Activated T-helper 2 cell treated with anti-CD3 and anti-CD28 coated beads, Interferon-gamma antibody, Interleukin-2, Interleukin-4, amounts not matched to agents 10 μg/mL and 5 μg/mL and 100 μg/mL, durations not matched to agents 14 hours and 24 hours and 36 hours (primary cell): ENCODE measurements around the gene GLUD1. TPM values are rescaled to one million over a fixed set of nuclear protein-coding genes. Genes with fewer than 3 reads are reported as not detected.
"Not testable (repeated sequence)": the region's sequence is repeated elsewhere in the genome, so short reads cannot be mapped to it uniquely, and the experiment has no call there.

Experiments used
- DNase-seq: peaks from one replicate; pipeline ENCODE4 v3.0.0; 2021; ENCODE audit warnings: low spot score
- H3K27ac Mint-ChIP-seq: one replicate; pipeline ENCODE4 v1.8.0; 2021; ENCODE audit warnings: mixed read lengths
- H3K27me3 Mint-ChIP-seq: one replicate; pipeline ENCODE4 v1.8.0; 2021; ENCODE audit warnings: low read depth, mixed read lengths
- H3K36me3 Mint-ChIP-seq: one replicate; pipeline ENCODE4 v1.8.0; 2021; ENCODE audit warnings: low read depth, mixed read lengths
- H3K4me1 Mint-ChIP-seq: one replicate; pipeline ENCODE4 v1.8.0; 2021; ENCODE audit warnings: low read depth, mixed read lengths
- H3K4me3 Mint-ChIP-seq: one replicate; pipeline ENCODE4 v1.8.0; 2021; ENCODE audit warnings: low read depth, mild to moderate bottlenecking, moderate library complexity, mixed read lengths
- H3K9me3 Mint-ChIP-seq: one replicate; pipeline ENCODE4 v1.8.0; 2021; ENCODE audit warnings: mixed read lengths
- intact Hi-C: fragments of 100-400 bp; cut with micrococcal nuclease; formaldehyde crosslinking; loops from one replicate; pipeline ENCODE4 v1.15.1; 2023
- total RNA-seq: library from RNA; stranded (reverse); gene quantifications from 2 replicates; pipeline ENCODE4 v1.2.3, GENCODE V29; 2022

Gene GLUD1
- total RNA-seq, 1 donor from 2014 or later = 105 TPM

DNA sequence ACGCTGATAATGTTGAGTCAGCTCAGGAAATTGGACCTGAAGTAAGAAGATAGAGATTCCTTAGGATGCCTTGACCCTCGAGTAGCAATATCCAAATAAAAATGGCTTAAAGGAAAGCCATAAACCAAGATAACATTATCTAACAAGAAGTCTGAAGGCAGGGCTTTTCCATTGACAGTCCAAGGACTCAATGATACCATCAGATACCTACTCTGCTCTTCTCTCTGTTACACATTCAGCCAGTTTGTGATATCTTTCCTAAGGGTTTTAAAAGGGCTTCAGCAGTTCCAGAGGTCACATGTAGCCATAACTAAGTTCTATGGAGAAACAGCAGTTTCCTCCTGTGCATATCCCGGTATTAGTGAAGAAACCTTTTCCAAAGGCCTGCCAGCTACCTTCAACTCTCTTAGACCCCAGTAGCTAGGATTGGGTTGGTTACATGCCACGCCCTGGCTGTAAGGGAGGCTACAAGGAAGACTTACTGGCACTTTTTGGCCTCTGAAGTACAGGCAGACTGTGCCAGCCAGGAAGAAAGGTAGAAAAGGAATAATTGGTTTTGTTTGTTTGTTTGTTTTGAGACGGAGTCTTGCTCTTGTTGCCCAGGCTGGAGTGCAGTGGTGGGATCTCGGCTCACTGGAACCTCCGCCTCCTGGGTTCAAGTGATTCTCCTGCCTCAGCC is 10.9 kb upstream of the GLUD1 start:
- Mint-ChIP-seq H3K27me3 (no peaks in the 10 kb centered on the region), H3K4me1 (peaks cover 4% of the 10 kb centered on the region), H3K4me3 (no peak overlapping the region), H3K27ac (no peak overlapping the region), H3K9me3 (no peaks in the 10 kb centered on the region), H3K36me3 (peaks cover 59% of the 10 kb centered on the region)
- intact Hi-C loops = no loop called here
- no peak for DNase-seq

DNA sequence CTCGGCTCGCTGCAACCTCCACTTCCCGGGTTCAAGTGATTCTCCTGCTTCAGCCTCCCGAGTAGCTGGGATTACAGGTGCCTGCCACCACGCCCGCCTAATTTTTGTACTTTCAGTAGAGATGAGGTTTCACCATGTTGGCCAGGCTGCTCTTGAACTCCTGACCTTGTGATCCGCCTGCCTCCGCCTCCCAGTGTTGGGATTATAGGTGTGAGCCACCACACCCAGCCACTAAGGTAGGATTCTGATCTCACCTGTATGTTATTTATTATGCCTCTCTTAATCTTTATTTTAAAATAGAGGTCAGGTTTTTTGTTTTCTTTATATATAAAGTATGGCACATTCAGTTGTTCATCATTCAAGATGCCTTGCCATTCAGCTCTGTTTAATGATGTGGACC is 10.1 kb upstream of the GLUD1 start:
- H3K9me3 Mint-ChIP-seq, intact Hi-C loops, H3K4me1 Mint-ChIP-seq, H3K27ac Mint-ChIP-seq, H3K27me3 Mint-ChIP-seq, H3K4me3 Mint-ChIP-seq, DNase-seq: not testable (repeated sequence)
- peaks cover 65% of the 10 kb centered on the region for H3K36me3 Mint-ChIP-seq

DNA sequence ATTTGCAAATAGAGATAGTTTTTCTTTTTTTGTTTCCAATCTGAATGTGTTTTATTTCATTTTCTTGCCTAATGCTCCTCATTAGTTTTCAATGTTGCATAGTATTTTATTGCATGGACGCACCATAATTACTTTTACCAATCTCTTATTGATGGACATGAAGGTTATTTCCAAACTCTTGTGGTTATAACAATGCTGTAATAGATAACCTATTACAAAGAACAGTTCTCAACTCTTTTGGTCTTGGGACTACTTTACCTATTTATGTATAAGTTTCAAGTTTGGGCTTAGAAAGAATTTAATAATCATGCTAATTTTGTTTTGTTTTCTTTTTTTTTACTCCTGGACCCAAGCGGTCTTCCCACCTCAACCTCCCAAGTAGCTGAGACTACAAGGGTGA is 7.4 kb upstream of the GLUD1 start:
- Mint-ChIP-seq H3K27me3 (no peaks in the 10 kb centered on the region), H3K4me3 (no peak overlapping the region), H3K36me3 (peaks cover 67% of the 10 kb centered on the region), H3K9me3 (no peaks in the 10 kb centered on the region), H3K27ac (no peak overlapping the region), H3K4me1 (peaks cover 5% of the 10 kb centered on the region)
- intact Hi-C loops = no loop called here
- DNase-seq = no peak

DNA sequence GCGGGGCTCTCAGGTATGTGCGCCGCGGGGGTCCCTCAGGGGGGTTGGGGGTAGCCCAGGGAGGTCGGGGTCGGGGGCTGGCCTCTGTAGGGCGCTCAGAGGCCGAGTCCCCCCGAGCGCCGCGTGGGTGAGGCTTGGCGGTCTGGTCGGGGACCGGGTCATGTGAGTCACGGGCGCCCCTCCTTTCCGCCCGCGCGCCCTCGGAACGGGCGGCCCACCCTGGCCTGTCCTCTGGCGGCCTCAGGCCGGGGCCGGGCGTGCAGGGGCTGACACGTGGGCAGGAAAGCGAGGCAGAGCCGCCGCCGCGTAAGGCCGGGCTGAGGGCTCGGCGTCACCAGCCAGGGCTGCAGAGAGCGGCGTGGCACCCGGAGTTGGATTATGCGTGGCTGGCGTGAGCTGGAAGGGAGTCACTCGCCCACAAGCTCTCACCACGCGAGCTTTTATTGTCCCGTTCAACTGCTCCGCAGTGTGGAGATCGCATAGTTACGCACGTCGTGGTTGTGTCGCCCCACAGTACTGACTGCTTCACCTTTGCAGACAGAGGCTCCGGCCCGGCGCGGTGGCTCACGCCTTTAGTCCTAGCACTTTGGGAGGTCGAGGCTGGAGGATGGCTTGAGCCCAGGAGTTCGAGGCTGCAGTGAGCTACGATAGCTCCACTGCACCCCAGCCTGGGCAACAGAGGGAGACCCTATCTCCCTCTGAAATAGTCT is 748 bp upstream of the GLUD1 start:
- DNase-seq = peak; percentile 72
- Mint-ChIP-seq H3K27ac (peak overlapping the region; percentile 80), H3K4me1 (peaks cover 40% of the 10 kb centered on the region), H3K27me3 (no peaks in the 10 kb centered on the region), H3K9me3 (no peaks in the 10 kb centered on the region), H3K4me3 (peak overlapping the region; percentile 85), H3K36me3 (peaks cover 51% of the 10 kb centered on the region)
- intact Hi-C loops = loop anchor here (2.0 to 10.0 kb wide), 4 partner anchors 125 to 767 kb away; partner anchors contain the start of genes BMPR1A, KLLN and PTEN

DNA sequence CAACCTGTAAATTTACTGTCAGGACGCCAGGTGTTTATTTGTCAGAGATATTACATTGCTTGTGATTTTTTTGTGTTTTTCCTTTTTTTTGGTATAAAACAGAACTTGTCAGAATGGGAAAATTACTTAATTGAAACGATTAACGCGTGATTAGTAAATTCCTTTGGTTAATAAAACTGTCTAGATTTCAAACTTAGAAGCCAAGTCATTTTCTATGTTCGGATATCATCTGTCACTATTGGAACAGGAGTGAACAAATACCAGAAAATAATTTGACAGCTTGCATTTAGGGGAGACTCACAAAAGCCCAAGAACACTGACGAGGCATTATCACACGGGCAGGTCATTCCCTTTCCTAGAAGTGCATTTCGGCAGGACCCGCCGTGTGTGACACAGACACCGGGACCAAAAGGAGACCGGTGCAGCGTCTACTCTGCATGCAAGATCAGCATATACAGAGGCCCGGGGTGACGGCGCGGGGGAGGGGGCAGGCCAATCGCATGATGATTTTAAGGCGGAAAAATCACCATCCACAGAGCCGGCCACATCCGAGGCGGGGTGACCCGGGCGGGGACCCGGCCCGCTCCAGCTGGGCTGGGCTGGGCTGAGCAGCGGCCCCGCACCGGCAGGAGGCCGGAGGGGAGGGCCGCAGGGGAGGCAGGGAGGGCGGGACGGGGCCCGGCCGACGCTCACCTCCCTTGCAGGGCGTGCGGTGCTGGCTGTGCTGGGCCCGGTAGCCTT is 841 bp downstream of the GLUD1 start:
- peaks cover 44% of the 10 kb centered on the region for H3K4me1 Mint-ChIP-seq
- peak overlapping the region; percentile 96 for H3K27ac Mint-ChIP-seq
- H3K27me3 Mint-ChIP-seq = no peaks in the 10 kb centered on the region
- H3K36me3 Mint-ChIP-seq = peaks cover 49% of the 10 kb centered on the region
- intact Hi-C loops = loop anchor here (1.0 to 10.0 kb wide), 4 partner anchors 10 to 769 kb away; partner anchors contain the start of genes KLLN and PTEN
- peak overlapping the region; percentile 95 for H3K4me3 Mint-ChIP-seq
- H3K9me3 Mint-ChIP-seq = no peaks in the 10 kb centered on the region
- DNase-seq = peak; percentile 71

DNA sequence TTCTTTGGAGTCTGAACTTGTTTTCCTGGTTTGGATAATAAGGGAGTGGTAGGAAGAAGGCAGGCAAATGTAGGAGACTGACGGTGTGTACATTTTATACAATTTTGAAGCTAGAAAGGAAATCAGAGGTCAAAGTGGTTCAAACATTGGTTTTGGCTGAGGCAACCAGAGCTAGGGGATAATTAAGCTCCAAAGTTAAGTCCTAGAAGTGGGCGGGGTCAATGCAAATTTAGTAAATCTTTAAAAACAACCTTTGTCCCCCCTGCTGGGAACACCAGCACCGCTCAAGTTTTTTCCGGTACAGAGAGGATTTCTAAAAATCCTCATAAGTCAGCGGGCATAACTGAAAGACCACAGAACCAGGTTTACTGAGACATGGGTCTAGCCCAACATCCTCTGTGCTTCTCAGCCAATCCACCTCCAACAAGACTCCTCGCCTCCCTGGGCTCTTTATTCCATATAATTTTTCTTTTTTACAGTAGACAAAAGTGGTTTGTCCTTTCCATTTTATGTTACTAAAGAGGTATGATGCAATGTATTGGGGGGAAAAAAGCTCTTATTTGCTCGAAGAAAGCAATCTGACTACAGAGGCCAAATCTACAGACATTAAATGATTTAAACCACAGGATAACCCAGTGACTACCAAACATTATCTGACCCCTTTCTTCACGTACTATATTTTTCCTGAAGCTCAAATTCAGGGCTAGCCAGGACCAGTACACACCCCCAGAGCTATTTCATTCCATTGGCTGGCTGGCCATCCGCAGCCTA is 1.6 kb downstream of the GLUD1 start:
- Mint-ChIP-seq H3K27ac (peak overlapping the region; percentile 92), H3K4me1 (peaks cover 47% of the 10 kb centered on the region), H3K9me3 (no peaks in the 10 kb centered on the region), H3K36me3 (peaks cover 50% of the 10 kb centered on the region), H3K27me3 (no peaks in the 10 kb centered on the region), H3K4me3 (peak overlapping the region; percentile 95)
- intact Hi-C loops = loop anchor here (10.0 kb wide), 1 partner anchor 688 kb away; no protein-coding TSS in a partner anchor
- no peak for DNase-seq

DNA sequence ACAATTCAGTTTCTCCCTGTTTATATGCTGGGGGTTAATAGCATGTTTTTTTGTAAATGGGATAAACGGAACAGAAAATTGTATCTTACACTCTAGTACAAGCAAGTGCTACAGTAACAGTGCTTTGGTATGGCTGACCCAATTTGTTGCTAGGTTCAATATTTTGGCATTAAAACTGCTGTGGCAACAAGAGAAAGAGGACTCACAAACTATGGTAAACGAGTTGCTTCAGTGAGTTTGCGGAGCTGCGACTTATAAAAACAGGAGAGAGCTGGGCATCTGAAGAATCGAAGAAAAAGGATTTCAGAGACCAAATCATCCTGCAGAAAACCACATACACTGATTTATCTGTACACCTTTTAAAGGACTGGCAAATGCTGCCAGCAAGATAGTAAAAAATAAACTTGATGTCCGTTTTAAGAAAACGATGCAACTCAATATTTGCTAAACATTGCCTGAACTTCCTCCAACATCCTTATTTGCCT is 2.2 kb downstream of the GLUD1 start:
- intact Hi-C loops = loop anchor here (10.0 kb wide), 1 partner anchor 688 kb away; no protein-coding TSS in a partner anchor
- peaks cover 47% of the 10 kb centered on the region for H3K4me1 Mint-ChIP-seq
- H3K9me3 Mint-ChIP-seq = no peaks in the 10 kb centered on the region
- no peak for DNase-seq
- H3K27me3 Mint-ChIP-seq = no peaks in the 10 kb centered on the region
- H3K4me3 Mint-ChIP-seq = peak overlapping the region; percentile 95
- peaks cover 54% of the 10 kb centered on the region for H3K36me3 Mint-ChIP-seq
- peak overlapping the region; percentile 92 for H3K27ac Mint-ChIP-seq

DNA sequence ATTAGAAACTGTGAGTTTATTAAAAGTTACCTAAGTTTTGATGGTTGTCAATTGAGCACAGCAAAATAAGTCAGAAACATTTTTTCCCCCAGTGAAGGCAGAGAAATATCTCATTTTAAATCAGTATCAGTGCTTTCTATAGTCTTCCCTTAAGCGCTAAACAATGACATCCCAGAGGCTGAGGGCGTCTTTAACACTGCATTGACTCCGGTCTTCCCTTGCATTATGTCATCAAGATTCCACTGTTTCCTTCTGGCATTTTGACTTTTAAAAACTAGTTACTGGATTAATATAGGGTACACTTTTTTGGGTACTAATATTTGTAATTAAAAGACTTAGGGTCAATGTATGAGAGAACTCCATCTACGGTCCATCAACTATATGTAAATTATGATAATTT is 3.9 kb downstream of the GLUD1 start:
- H3K9me3 Mint-ChIP-seq = no peaks in the 10 kb centered on the region
- no peak overlapping the region for H3K4me3 Mint-ChIP-seq
- DNase-seq = no peak
- intact Hi-C loops = loop anchor here (10.0 kb wide), 1 partner anchor 686 kb away; no protein-coding TSS in a partner anchor
- H3K27me3 Mint-ChIP-seq = no peaks in the 10 kb centered on the region
- H3K4me1 Mint-ChIP-seq = peaks cover 49% of the 10 kb centered on the region
- H3K36me3 Mint-ChIP-seq = peaks cover 61% of the 10 kb centered on the region
- H3K27ac Mint-ChIP-seq = no peak overlapping the region

DNA sequence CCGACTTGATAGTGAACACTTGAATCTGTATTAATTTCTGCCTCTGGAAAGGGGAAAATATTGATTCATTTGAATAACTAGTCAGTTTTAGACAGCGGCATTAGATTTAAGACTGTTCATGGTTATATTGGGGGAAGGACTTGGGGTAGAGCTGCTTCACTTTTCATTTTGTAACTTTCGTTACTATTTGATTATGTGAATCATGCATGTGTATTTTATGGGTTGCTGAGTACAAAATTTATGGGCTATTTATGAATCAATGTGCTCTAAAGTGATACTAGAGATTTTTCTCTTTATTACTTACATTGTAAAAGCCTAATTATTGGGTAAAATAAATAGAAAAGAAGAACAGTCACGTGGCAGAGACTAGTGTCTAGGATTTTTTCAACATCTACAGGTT is 4.9 kb downstream of the GLUD1 start:
- no peaks in the 10 kb centered on the region for H3K27me3 Mint-ChIP-seq
- DNase-seq = no peak
- peaks cover 67% of the 10 kb centered on the region for H3K36me3 Mint-ChIP-seq
- no peaks in the 10 kb centered on the region for H3K9me3 Mint-ChIP-seq
- H3K4me1 Mint-ChIP-seq = peaks cover 54% of the 10 kb centered on the region
- intact Hi-C loops = loop anchor here (10.0 kb wide), 1 partner anchor 685 kb away; no protein-coding TSS in a partner anchor
- H3K27ac Mint-ChIP-seq = no peak overlapping the region
- H3K4me3 Mint-ChIP-seq = no peak overlapping the region

DNA sequence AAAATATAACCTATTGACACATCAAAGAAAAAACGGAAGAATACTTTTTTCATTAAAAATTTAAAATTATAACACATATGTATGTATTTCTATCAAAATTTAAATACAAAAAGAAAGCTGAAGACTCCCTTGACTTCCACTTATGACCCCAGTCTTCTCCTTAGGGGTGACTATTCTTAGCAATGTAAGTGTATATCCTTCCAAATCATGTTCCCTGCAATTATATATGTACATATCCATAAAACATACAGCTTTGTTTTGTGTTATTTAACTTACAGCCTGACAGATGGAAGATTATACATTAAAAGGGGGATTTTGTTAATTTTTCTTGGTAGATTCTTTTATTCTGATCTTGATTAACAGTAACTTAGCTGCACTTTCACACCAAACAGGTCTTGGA is 9.1 kb downstream of the GLUD1 start:
- intact Hi-C loops = no loop called here
- H3K36me3 Mint-ChIP-seq = peaks cover 57% of the 10 kb centered on the region
- no peak for DNase-seq
- peaks cover 48% of the 10 kb centered on the region for H3K4me1 Mint-ChIP-seq
- no peak overlapping the region for H3K27ac Mint-ChIP-seq
- H3K27me3 Mint-ChIP-seq = no peaks in the 10 kb centered on the region
- H3K9me3 Mint-ChIP-seq = no peaks in the 10 kb centered on the region
- no peak overlapping the region for H3K4me3 Mint-ChIP-seq

DNA sequence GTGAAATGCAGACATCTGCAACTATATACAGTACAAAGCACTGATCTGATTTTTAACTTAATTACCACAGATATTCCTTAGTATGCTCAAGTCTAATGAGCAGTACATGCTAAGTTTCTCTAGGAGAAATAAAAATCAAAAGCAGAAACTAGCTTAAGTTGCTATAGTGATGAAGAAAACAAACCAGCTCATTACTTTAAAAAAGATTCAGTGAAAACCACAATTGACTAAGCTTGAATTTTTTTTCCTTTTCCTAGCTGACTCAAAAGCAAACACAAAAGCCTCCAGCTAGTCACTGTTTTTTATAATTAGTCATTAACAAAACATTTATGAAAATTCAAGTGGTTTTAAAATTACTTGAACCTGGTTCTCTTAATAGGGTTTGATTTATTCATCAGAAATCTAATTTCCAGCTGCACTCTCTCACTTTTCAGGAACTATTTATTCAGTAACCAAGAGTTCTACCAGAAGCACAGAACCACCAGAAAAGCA is 10.3 kb downstream of the GLUD1 start:
- H3K27ac Mint-ChIP-seq = peak overlapping the region; percentile 86
- peaks cover 54% of the 10 kb centered on the region for H3K36me3 Mint-ChIP-seq
- not testable (repeated sequence) for H3K27me3 Mint-ChIP-seq, H3K4me3 Mint-ChIP-seq, H3K9me3 Mint-ChIP-seq, DNase-seq
- peaks cover 41% of the 10 kb centered on the region for H3K4me1 Mint-ChIP-seq
- intact Hi-C loops = loop anchor here (1.0 kb wide), 1 partner anchor 10 kb away; the partner anchor contains the start of gene GLUD1
